GM18519 (cell line): ENCODE results near the gene EVC2.

ENCODE experiments used
- ATAC-seq: cut with Tn5 transposase; IDR thresholded peaks from one replicate; pipeline ENCODE4 v1.9.1; 2021; ENCODE audit warnings: mild to moderate bottlenecking, moderate library complexity; ENCODE audit not compliant: unreplicated experiment, low FRiP score

EVC2 gene

DNA sequence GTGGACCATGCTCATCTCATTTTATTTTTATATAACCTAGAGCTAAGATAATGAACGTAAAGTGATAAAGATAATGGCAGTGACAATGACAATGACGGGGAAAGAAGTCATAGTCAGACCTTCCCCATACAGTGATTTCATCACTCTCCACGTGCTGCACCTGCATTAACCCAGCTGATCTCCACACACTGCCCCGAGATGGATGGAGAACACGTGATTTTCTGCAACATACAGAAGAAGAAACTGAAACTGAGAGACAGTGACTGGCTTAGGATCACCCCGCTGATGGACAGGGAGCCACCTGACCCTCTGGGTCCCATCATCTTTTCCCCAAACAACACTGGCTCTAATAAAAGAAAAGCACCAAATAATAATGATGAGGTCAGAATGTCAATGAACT, 22.0 kb downstream of the EVC2 start:
- no peak for ATAC-seq

DNA sequence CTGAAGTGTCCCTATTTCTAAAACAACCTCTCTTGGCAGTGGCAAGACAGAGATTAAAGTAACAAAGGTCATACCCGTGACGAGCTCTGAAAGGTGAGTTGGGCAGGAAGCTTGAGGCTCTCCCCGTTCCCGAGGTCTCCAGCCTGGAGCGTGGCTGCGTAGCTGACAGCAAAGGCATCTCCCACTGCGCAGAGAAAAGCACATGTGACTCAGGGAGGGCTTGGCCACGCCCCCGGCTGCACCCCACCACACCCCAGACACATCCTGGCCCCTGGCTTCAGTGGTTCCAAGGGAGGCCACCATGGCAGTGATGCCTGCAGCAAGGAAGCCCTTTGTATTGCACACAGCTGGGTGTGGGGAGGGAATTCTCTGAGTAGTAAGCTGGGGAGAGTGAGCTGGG, 23.1 kb downstream of the EVC2 start:
- ATAC-seq, result no peak

DNA sequence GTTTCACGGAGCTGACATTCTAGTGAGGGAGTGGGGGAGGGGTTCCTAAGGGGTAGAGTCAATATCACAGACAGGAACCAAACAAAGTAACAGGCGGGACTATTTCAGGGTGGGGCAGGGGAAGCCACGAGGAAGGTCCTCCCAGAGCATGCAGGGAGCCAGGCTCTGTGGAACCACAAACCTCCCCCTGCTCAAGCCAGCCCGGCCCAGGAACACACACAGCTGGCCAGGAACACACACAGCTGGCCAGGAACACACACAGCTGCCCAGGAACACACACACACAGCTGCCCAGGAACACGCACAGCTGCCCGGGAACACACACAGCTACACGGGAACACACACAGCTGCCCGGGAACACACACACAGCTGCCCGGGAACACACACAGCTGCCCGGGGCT, 24.8 kb downstream of the EVC2 start:
- ATAC-seq, result no peak

DNA sequence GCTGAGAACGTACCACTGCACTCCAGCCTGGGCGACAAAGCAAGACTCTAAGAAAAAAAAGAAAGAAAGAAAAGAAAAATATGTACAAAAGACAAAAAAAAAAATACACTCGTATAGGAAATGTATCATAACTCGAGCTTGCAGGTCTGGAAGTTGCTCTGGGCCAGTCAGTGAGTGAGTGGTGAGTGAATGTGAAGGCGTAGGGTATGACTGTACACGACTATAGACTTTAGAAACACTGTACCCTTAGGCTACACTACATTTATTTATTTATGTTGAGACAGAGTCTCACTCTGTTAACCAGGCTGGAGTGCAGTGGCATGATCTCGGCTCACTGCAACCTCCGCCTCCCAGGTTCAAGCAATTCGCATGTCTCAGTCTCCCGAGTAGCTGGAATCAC, 29.4 kb downstream of the EVC2 start:
- no peak for ATAC-seq

DNA sequence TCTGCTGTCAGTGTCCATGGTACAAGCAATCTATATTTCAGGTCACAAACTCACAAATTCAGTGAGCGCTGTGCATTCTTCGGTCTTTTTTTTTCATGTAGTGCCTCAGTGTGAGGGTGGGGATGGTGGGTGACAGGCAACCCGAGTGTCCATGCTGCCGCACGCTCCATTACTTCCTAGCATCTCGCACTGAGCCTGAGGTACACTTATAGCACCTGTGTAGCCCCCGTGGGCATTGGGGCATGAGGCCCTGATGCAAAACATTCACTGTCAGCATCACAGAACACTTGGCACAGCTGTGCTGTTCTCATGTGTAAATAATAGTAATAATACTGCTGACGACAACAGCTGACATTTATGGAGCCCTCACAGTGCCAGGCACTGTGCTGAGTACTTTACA, 31.6 kb downstream of the EVC2 start:
- ATAC-seq, result no peak

DNA sequence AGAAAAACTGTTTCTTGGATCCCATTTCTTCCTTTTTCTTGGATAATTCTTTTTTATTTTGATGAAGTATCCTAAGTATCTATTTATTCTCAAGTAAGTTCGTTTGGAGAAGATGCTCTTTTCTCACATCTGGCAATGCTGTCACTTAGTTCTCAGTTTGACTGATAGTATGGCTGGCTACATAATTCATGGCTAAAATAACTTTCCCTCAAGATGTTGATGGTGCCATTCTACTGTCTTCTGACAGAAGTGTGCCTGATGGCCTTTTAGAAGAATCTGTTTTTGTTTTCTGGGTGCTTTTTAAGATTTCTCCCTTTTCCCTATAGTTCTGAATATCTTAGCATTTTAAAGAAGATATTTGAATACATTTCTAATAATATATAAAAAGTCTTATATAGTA, 41.6 kb downstream of the EVC2 start:
- no peak for ATAC-seq

DNA sequence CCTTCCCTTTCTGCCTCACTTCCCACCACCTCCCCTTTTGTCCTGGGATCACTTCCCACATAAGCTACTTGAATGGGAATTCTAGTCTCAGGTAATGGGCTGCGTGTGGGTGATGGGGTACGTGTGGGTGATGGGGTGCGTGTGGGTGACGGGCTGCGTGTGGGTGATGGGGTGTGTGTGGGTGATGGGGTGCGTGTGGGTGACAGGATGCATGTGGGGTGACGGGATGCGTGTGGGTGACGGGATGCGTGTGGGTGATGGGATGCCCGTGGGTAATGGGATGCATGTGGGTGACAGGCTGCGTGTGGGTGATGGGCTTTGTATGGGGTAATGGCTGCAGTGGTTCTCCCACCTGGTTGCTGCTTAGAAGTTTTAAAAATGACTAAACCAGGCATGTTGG, 43.6 kb downstream of the EVC2 start:
- no peak for ATAC-seq

DNA sequence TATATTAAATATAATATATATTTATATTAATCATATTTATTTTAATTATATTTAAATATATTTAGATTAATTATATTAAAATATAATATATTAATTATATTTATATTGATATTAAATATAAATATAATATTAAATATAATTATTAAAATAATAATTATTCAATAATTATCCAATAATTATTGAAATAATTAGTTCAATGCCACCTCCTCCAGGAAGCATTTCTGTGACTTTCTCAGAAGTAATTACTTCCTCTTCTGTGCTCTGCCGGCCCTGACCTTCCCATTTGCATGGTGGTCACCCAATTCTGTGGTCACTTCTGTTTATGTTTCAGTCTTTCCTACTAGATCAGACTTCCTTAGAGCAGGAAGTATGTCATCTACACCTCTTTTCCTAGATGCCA, 45.8 kb downstream of the EVC2 start:
- ATAC-seq, result no peak

DNA sequence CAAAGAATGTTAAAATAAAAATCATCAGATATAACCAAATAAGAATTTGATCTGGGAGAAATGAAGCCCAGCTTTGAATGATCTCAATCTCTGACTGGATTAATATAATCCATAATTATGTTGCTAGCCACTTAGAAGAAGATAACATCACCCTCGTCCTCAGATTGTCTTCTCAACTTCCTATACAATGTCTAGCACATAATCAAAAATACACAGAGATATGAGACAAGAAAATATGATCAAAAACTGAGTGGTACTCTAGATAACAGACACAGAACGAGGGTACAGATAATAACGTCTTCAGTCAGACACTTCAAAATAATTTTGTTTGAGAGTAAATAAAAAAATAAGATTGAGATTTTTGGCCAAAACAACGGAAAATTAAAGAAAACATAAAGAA, 47.1 kb downstream of the EVC2 start:
- ATAC-seq, result no peak

DNA sequence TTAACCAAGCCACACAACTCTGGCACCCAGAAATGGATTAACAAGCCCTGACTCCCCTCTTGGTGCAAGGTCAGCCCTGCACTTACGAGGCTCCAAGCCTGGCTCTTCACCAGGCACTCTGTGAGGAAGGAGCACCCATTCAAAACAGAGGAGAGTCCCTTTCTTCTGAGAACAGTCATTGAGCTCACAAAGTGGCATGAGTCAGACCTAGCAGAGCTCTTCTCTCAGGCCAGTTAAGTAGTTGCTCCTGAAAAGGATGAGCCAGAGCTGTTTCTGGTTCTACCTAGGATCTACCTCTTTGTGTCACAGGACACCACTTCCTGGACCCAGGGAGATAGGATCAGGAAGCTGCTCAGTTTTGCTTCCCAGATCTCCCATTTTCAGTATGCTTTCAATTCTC, 48.2 kb downstream of the EVC2 start:
- ATAC-seq, result no peak

DNA sequence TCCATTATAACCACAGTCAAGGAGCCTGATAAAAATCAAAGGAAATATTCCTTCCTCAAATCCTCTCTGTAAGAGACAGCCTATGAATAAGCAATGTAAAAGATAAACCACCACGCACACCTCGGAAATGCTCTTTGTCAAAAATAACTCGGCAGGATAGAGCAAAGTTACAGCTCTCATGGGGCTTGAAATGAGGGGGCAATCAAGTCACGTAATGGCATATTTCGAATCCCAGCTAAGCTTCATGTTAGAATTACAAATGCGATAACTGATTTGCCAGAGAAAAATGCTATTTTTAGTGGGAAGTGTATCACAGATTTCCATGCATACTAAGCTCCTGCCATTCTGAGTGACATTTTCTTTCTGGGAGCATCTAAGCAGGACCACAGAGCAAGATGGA, 49.4 kb downstream of the EVC2 start:
- no peak for ATAC-seq

DNA sequence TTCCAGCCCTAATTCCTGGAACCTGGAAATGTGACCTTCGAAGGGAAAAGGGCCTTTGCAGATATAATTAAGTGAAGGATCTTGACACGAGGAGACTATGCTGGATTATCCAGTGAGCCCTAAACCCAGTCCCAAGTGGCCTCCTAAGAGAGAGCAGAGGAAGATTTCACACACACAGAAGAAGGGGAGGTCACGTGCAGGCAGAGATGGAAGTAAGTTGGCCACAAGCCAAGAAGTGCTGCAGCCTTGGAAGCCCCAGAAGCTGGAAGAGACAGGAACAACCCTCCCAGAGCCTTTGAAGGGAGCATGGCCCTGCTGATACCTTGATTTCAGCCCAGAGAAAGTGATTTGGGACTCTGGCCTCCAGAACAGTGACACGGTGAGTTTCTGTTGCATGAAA, 51.9 kb downstream of the EVC2 start:
- no peak for ATAC-seq

DNA sequence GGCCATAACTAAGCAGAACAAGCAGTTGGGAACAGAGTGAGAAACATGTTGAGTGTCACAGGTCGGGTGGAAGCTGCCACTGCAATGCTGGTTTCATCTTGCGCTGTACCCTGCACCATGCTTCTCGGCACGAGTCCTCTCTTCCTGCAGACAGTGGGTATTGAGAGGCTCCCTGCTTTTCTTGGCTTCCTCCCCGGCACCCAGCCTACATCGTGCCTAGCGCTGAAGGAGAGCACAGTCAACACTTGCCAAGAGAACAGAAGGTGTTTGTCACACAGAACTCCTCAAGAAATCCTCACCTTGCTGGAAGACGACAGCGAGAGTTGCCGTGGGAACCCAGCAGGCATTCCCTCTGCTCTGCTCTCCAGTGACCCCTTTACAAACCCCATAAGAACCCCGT, 53.6 kb downstream of the EVC2 start:
- no peak for ATAC-seq

DNA sequence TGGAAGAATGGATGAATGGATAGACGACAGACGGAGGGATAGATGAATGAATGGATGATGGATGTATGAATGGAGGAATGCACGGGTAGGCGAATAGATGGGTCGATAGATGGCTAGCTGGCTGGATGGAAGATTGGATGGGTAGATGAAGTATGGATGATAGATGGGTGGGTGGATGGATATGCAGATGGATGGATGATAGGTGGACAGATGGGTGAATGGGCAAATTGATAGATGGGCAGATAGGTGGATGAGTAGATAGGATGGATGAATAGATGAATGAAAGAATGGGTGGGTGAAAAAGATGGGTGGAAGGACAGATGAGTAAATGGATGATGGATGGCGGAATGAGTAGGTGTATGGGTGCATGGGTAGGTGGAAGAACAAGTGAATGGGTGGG, 57.3 kb downstream of the EVC2 start:
- ATAC-seq, result no peak

DNA sequence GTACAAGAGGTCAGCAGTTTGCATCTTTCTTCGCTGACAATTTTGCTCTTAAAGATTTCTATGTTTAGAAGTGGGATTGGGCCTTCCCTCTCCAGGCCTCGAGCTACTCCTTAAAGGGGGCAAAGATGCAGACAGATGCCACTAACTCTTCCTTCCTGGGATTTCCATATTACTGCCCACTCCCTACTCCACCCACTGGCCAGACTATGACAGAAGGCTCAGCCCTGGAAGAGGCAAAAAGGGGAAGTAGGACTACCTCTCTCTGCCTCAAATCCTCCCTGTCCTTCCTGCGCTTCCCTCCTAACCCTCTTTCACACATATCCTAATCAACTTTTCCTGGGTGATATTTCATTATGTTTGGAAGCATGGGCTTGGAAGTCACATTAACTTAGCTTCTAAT, 58.3 kb downstream of the EVC2 start:
- no peak for ATAC-seq

DNA sequence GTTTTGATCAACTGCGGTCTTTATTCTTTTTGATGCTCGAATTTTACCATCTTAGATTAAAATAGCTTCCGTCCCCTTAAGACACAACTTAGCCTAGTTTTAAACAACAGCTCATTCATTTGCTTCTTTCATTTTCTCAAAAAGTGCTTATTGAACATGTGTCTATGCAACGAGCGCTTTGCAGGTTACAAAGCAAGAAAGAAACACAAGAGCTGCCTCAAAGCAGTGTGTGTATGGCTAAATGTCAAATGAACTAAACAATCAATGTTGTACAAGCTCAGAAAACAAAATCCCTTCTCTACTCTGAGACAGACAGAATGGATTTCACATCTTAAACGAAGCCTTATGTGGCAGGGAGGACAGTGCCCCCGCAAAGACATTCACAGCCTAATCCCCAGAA, 61.0 kb downstream of the EVC2 start:
- ATAC-seq, result no peak

DNA sequence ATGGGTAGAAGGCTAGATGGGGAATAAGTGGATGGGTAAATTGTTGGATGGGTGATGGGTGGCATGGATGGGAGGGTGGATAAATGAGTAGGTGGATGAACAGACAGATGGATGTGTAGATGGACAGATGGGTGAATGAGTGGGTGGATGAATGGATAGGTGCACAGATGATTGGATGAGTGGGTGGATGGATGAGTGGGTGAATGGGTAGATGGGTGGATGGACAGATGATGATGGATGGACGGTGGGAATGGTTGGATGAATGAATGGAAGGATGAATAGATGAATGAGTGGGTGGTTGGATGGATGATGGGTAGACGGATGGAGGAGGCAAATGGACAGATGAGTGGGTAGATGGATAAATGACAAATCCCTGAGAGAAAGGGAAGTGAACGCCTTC, 68.3 kb downstream of the EVC2 start:
- ATAC-seq, result no peak

DNA sequence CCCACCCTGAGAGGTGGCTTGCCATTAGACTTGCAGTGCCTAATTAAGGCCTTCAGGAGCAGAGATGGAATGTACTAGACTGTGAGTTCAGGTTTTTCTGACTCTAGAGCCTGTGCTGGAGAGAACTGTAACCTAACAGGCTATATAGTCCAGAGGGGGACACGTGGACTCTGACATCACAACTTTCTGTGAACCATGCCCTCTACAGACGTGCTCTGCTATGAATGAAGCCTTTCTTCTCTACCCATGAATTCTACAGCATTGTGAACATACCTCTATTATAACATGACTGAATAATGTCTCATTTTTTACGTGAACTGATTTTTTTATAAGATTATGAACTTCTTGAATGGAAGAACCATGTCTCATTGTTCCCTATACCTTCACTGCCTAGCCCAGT, 68.8 kb downstream of the EVC2 start:
- ATAC-seq, result no peak

DNA sequence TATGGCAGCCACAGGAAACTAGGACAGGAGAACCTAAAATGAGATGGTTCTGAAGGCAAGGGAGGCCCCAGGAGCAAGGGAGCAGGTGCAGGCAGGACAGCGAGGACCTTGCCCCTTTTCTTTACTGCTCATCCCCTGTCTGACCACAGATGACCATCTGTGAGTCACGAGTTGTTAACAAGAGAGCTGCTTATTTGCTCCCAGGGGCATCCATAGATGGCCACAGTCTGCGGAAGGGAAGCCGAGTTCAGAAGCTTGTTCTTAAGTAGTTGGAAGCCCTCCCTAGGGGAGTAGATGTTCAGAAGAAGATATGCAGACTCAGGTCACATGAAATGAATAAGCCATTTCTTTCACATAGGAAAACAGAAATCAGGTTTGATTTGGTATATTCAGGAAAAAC, 69.4 kb downstream of the EVC2 start:
- ATAC-seq, result no peak

DNA sequence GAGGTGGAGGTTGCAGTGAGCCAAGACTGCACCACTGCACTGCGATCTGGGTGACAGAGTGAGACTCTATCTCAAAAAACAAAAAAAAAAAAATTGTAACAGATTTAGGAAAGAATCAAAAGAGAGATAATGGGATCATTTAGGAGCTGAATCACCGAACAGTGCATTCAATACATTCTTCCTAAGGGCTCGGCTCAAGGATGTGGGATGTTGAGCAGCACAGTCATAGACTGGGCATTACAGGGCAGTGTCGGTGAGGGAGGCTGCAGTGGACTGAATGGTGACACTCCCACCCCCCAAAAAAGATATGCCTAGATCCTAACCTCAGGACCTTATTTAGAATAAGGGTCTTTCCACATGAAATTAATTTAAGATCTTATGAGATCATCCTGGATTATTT, 70.0 kb downstream of the EVC2 start:
- no peak for ATAC-seq

DNA sequence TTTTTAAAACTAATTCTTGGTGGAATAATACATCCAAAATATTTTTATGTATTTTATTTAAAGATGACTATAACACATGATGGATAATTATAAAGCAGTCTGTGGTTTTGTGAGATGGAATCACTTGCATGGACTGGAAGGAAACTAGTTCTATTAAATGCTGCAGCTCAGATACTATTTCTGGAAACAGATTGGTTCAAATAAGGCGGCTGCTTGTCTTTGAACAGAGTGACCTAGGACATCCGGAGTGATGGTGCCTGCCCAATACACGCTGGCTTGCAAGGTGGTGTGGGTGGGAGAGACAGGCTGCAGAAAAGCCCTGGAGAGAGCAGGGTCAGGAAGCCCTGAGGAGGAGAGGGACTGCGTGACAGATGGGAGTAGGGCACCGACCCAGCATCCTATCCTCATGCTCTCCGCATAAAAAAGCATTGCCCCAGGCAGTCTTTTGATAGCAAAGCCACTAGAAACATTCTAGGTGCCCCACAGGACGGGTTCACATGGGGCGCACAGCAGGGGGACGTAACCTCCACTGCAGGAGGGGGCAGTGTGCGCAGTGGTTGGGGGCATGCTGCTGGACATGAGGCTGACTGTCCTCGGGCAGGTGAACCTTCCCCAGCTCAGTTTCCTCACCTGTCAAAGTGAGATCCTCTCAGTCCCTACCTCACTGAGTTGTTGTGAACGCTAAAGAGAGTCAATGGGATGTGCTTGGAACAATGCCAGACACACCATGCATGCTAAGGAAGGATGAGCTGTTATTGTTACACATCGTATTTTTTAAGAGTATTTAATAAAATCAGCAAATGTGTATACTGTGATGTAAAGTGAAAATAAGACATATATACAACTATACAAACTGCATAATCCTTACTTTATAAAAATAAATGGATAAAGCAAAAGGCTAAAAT, 71.3 kb downstream of the EVC2 start:
- no peak for ATAC-seq

DNA sequence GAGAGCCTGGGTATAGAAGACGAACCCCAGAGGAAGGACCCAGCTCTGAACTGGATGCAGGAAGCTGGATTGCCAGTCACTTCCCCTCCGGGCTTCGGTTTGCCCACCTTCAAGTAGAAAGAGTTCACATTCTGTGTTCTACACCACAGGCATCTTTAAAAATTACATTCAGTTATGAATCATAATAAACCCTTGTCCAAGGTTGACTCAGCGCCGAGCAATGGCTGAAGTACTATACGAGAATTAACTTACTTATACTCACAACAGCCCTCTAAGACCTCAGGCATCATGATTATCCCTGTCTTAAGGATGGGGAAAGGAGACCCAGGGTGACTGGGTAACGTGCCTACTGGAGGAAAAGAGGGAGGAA, 72.5 kb downstream of the EVC2 start:
- ATAC-seq, result no peak

DNA sequence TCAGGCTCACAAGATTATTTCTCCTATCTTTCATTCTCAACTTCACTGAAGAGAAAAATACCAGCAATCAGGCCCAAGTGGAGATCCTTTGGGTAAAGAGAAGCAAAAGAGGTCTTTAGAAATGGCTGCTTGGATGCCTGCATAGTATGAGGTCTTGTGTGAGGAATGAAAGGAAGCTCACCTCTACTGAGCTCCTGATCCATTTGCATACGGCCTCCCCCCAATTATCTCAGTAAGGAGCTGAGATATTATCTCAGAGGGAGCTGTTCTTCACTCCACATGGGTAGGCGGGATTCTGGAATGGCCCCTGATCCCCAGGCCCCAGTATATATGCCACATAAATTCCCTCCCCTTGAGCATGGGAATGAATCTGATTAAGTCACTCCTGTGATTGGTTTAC, 75.8 kb downstream of the EVC2 start:
- no peak for ATAC-seq
